ENCODE measurements around the gene STARD4.

STARD4 gene, protein sequence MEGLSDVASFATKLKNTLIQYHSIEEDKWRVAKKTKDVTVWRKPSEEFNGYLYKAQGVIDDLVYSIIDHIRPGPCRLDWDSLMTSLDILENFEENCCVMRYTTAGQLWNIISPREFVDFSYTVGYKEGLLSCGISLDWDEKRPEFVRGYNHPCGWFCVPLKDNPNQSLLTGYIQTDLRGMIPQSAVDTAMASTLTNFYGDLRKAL

GRCh38 chr5:111512375-111513130 lies at the start of gene STARD4:
Gene STARD4, minus strand, starts transcription at chr5:111512535. Its CDS starts 5,102 bp downstream, at chr5:111507433.
- Histone ChIP-seq H3K4me1 (ENCODE audit: control insufficient read depth in 1 of 2, insufficient read depth in 2 of 2, low read length in 2 of 2) (peaks cover 6% of the 10 kb centered on the region in 2 donors), H3K9me3 (ENCODE audit: control insufficient read depth in 1 of 2, low read length in 2 of 2) (no peaks in the 10 kb centered on the region), H3K36me3 (ENCODE audit: control insufficient read depth in 1 of 2, insufficient read depth in 2 of 2, low read length in 2 of 2) (no peaks in the 10 kb centered on the region), H3K27ac (ENCODE audit: low read length) (peak within 1 kb of the TSS; percentile 91), H3K4me3 (ENCODE audit: low read depth in 1 of 2, low read length in 2 of 2) (peak within 1 kb of the TSS; percentile 92 to 93), H3K27me3 (ENCODE audit: low read depth, low read length) (no peaks in the 10 kb centered on the region)

DNA sequence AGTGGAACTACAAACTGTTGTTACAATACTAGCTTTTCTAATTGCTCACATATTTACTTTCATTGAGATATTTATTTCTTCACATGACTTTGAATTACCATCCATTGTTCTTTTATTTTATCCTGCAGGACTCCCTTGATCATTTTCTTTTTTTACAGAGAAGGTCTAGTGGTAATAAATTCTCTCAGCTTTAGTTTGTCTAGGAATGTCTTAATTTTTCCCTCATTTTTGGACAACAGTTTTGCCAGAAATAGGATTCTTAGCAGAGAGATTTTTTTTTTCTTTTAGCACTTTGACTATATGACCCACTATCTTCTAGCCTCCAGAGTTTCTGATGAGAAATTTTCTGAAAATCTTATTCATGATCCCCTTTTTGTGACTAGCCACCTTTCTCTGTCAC lies 47.3 kb upstream of the STARD4 start:
- H3K27me3 ChIP-seq (ENCODE audit: low read depth, low read length), result no peaks in the 10 kb centered on the region
- no peaks in the 10 kb centered on the region for H3K36me3 ChIP-seq (ENCODE audit: control insufficient read depth in 1 of 2, insufficient read depth in 2 of 2, low read length in 2 of 2)
- H3K4me3 ChIP-seq (ENCODE audit: low read depth in 1 of 2, low read length in 2 of 2), result no peak overlapping the region
- H3K9me3 ChIP-seq (ENCODE audit: control insufficient read depth in 1 of 2, low read length in 2 of 2), result no peaks in the 10 kb centered on the region
- peaks cover 0 to 15% of the 10 kb centered on the region in 2 donors for H3K4me1 ChIP-seq (ENCODE audit: control insufficient read depth in 1 of 2, insufficient read depth in 2 of 2, low read length in 2 of 2)
- no peak overlapping the region for H3K27ac ChIP-seq (ENCODE audit: low read length)

DNA sequence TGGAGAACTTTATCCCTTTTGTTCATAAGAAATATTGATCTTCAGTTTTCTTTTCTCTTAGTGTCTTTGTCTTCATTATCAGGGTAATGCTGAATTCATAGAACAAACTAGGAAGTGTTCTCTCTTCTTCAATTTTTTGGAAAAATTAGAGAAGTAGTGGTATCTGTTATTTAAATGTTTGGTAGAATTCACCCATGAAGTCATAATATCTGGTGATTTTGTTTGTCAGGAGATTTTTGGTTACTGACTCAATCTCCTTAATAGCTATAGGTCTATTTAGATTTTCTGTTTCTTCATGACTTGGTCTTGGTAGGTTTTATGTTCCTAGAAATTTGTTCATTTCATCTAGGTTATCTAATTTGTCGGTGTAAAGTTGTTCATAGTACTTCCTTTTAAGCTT lies 45.4 kb upstream of the STARD4 start:
- H3K9me3 ChIP-seq (ENCODE audit: control insufficient read depth in 1 of 2, low read length in 2 of 2), result no peaks in the 10 kb centered on the region
- H3K4me1 ChIP-seq (ENCODE audit: control insufficient read depth in 1 of 2, insufficient read depth in 2 of 2, low read length in 2 of 2), result peaks cover 0 to under 1% of the 10 kb centered on the region in 2 donors
- no peak overlapping the region for H3K4me3 ChIP-seq (ENCODE audit: low read depth in 1 of 2, low read length in 2 of 2)
- no peak overlapping the region for H3K27ac ChIP-seq (ENCODE audit: low read length)
- no peaks in the 10 kb centered on the region for H3K27me3 ChIP-seq (ENCODE audit: low read depth, low read length)
- H3K36me3 ChIP-seq (ENCODE audit: control insufficient read depth in 1 of 2, insufficient read depth in 2 of 2, low read length in 2 of 2), result no peaks in the 10 kb centered on the region

- Histone ChIP-seq H3K27me3 (ENCODE audit: low read depth, low read length) (no peaks in the 10 kb centered on the region), H3K4me1 (ENCODE audit: control insufficient read depth in 1 of 2, insufficient read depth in 2 of 2, low read length in 2 of 2) (no peaks in the 10 kb centered on the region), H3K9me3 (ENCODE audit: control insufficient read depth in 1 of 2, low read length in 2 of 2) (no peaks in the 10 kb centered on the region), H3K4me3 (ENCODE audit: low read depth in 1 of 2, low read length in 2 of 2) (no peak overlapping the region), H3K36me3 (ENCODE audit: control insufficient read depth in 1 of 2, insufficient read depth in 2 of 2, low read length in 2 of 2) (no peaks in the 10 kb centered on the region), H3K27ac (ENCODE audit: low read length) (no peak overlapping the region)
Measured at GRCh38 chr5:111557111-111557510, 44.8 kb upstream of the STARD4 start.

- Histone ChIP-seq H3K36me3 (ENCODE audit: control insufficient read depth in 1 of 2, insufficient read depth in 2 of 2, low read length in 2 of 2) (no peaks in the 10 kb centered on the region), H3K4me1 (ENCODE audit: control insufficient read depth in 1 of 2, insufficient read depth in 2 of 2, low read length in 2 of 2) (no peaks in the 10 kb centered on the region), H3K9me3 (ENCODE audit: control insufficient read depth in 1 of 2, low read length in 2 of 2) (no peaks in the 10 kb centered on the region), H3K4me3 (ENCODE audit: low read depth in 1 of 2, low read length in 2 of 2) (no peak overlapping the region), H3K27ac (ENCODE audit: low read length) (no peak overlapping the region), H3K27me3 (ENCODE audit: low read depth, low read length) (no peaks in the 10 kb centered on the region)
Measured at GRCh38 chr5:111556501-111556900, 44.2 kb upstream of the STARD4 start.

- Histone ChIP-seq H3K9me3 (ENCODE audit: control insufficient read depth in 1 of 2, low read length in 2 of 2) (no peaks in the 10 kb centered on the region), H3K36me3 (ENCODE audit: control insufficient read depth in 1 of 2, insufficient read depth in 2 of 2, low read length in 2 of 2) (no peaks in the 10 kb centered on the region), H3K4me1 (ENCODE audit: control insufficient read depth in 1 of 2, insufficient read depth in 2 of 2, low read length in 2 of 2) (no peaks in the 10 kb centered on the region), H3K27ac (ENCODE audit: low read length) (no peak overlapping the region), H3K4me3 (ENCODE audit: low read depth in 1 of 2, low read length in 2 of 2) (no peak overlapping the region), H3K27me3 (ENCODE audit: low read depth, low read length) (no peaks in the 10 kb centered on the region)
Measured at GRCh38 chr5:111555760-111556159, 43.4 kb upstream of the STARD4 start.

- H3K36me3 ChIP-seq (ENCODE audit: control insufficient read depth in 1 of 2, insufficient read depth in 2 of 2, low read length in 2 of 2), result no peaks in the 10 kb centered on the region
- no peaks in the 10 kb centered on the region for H3K9me3 ChIP-seq (ENCODE audit: control insufficient read depth in 1 of 2, low read length in 2 of 2)
- H3K27ac ChIP-seq (ENCODE audit: low read length), result no peak overlapping the region
- H3K4me1 ChIP-seq (ENCODE audit: control insufficient read depth in 1 of 2, insufficient read depth in 2 of 2, low read length in 2 of 2), result no peaks in the 10 kb centered on the region
- no peaks in the 10 kb centered on the region for H3K27me3 ChIP-seq (ENCODE audit: low read depth, low read length)
- H3K4me3 ChIP-seq (ENCODE audit: low read depth in 1 of 2, low read length in 2 of 2), result no peak overlapping the region
Measured at GRCh38 chr5:111553868-111554267, 41.5 kb upstream of the STARD4 start.

DNA sequence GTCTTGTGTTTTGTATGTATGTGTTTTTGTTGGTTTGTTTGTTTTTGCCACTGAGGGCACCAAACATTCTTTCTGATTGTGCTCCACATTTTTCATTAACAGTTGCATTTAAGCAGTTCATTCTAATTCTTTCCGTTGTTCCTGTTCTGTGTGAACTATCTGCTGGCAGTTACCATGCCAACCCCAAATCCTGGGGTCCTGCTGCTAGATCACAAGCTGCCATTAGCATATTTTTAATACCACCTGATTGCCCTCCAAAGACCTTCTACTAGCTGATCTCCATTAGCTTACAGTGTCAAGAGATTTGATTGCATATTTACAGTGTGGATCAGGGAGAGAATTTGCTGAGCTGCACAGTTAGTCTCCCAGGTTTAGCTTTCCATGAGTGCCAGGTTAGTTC lies 40.6 kb upstream of the STARD4 start:
- Histone ChIP-seq H3K36me3 (ENCODE audit: control insufficient read depth in 1 of 2, insufficient read depth in 2 of 2, low read length in 2 of 2) (no peaks in the 10 kb centered on the region), H3K9me3 (ENCODE audit: control insufficient read depth in 1 of 2, low read length in 2 of 2) (no peaks in the 10 kb centered on the region), H3K27ac (ENCODE audit: low read length) (no peak overlapping the region)

DNA sequence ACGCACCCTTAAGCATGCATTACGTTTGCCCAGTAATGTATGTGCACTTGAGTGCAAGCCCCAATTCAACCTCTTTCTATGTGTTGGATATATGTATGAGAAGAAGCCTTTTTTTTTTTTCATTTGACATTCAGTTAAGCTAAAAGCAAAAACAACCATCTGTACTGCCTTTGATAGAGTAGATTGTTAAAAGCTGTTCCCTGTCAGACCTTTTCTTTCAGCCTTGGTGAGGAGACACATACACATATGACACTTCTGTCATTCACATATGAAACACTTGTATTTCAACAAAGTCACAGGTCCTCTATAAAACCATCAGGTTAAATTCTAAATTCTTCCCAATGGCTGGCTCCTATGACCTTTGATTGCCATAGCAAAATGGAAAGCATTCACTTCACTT lies 40.2 kb upstream of the STARD4 start:
- H3K9me3 ChIP-seq (ENCODE audit: control insufficient read depth in 1 of 2, low read length in 2 of 2), result no peaks in the 10 kb centered on the region
- no peaks in the 10 kb centered on the region for H3K36me3 ChIP-seq (ENCODE audit: control insufficient read depth in 1 of 2, insufficient read depth in 2 of 2, low read length in 2 of 2)
- no peaks in the 10 kb centered on the region for H3K4me1 ChIP-seq (ENCODE audit: control insufficient read depth in 1 of 2, insufficient read depth in 2 of 2, low read length in 2 of 2)
- H3K4me3 ChIP-seq (ENCODE audit: low read depth in 1 of 2, low read length in 2 of 2), result no peak overlapping the region
- H3K27ac ChIP-seq (ENCODE audit: low read length), result no peak overlapping the region
- no peaks in the 10 kb centered on the region for H3K27me3 ChIP-seq (ENCODE audit: low read depth, low read length)

More for the DNA sequence above, 40.6 kb upstream of the STARD4 start:
- H3K4me3 ChIP-seq (ENCODE audit: low read depth in 1 of 2, low read length in 2 of 2), result no peak overlapping the region
- H3K27me3 ChIP-seq (ENCODE audit: low read depth, low read length), result no peaks in the 10 kb centered on the region
- no peaks in the 10 kb centered on the region for H3K4me1 ChIP-seq (ENCODE audit: control insufficient read depth in 1 of 2, insufficient read depth in 2 of 2, low read length in 2 of 2)

- H3K27me3 ChIP-seq (ENCODE audit: low read depth, low read length), result no peaks in the 10 kb centered on the region
- H3K4me1 ChIP-seq (ENCODE audit: control insufficient read depth in 1 of 2, insufficient read depth in 2 of 2, low read length in 2 of 2), result no peaks in the 10 kb centered on the region
- H3K4me3 ChIP-seq (ENCODE audit: low read depth in 1 of 2, low read length in 2 of 2), result no peak overlapping the region
- H3K9me3 ChIP-seq (ENCODE audit: control insufficient read depth in 1 of 2, low read length in 2 of 2), result no peaks in the 10 kb centered on the region
- no peaks in the 10 kb centered on the region for H3K36me3 ChIP-seq (ENCODE audit: control insufficient read depth in 1 of 2, insufficient read depth in 2 of 2, low read length in 2 of 2)
- H3K27ac ChIP-seq (ENCODE audit: low read length), result no peak overlapping the region
Measured at GRCh38 chr5:111551569-111552275, 39.4 kb upstream of the STARD4 start.

- no peaks in the 10 kb centered on the region for H3K36me3 ChIP-seq (ENCODE audit: control insufficient read depth in 1 of 2, insufficient read depth in 2 of 2, low read length in 2 of 2)
- H3K27me3 ChIP-seq (ENCODE audit: low read depth, low read length), result no peaks in the 10 kb centered on the region
- no peak overlapping the region for H3K4me3 ChIP-seq (ENCODE audit: low read depth in 1 of 2, low read length in 2 of 2)
- no peaks in the 10 kb centered on the region for H3K4me1 ChIP-seq (ENCODE audit: control insufficient read depth in 1 of 2, insufficient read depth in 2 of 2, low read length in 2 of 2)
- H3K27ac ChIP-seq (ENCODE audit: low read length), result no peak overlapping the region
- H3K9me3 ChIP-seq (ENCODE audit: control insufficient read depth in 1 of 2, low read length in 2 of 2), result no peaks in the 10 kb centered on the region
Measured at GRCh38 chr5:111551161-111551560, 38.8 kb upstream of the STARD4 start.
